Large intestine (tissue), 3 donors: ENCODE data around the gene CSNK1G2. TPM values are rescaled to one million over a fixed set of nuclear protein-coding genes. Genes with fewer than 3 reads are reported as not detected.

Experiments used
- DNase-seq, 2 donors: peaks; one replicate each; pipeline versions ENCODE4 v3.0.0 to v3.0.0-alpha.2; 2013
- H3K27ac ChIP-seq: one replicate; pipeline ENCODE4 v1.5.1; 2013; ENCODE audit warnings: low read length
- H3K27me3 ChIP-seq: 2 replicates; pipeline ENCODE4 v1.6.1; 2013; ENCODE audit warnings: low read length; ENCODE audit not compliant: control insufficient read depth, insufficient read depth
- H3K36me3 ChIP-seq: 2 replicates; pipeline ENCODE4 v1.6.1; 2013; ENCODE audit warnings: low read length; ENCODE audit not compliant: control insufficient read depth, insufficient read depth
- H3K4me1 ChIP-seq: one replicate; pipeline ENCODE4 v1.6.1; 2013; ENCODE audit warnings: low read length; ENCODE audit not compliant: control insufficient read depth, insufficient read depth
- H3K4me3 ChIP-seq: one replicate; pipeline ENCODE4 v1.5.1; 2013; ENCODE audit warnings: low read length
- H3K9me3 ChIP-seq: one replicate; pipeline ENCODE4 v1.6.1; 2013; ENCODE audit warnings: mild to moderate bottlenecking, low read depth, low read length, moderate library complexity; ENCODE audit not compliant: control insufficient read depth
- WGBS: methylation state at CpG from one replicate; pipeline ENCODE4 v1.1.5; 2013; ENCODE audit warnings: low lambda C conversion rate; ENCODE audit not compliant: insufficient coverage; 5-methylcytosine and 5-hydroxymethylcytosine counted together
- polyA plus RNA-seq: library from polyadenylated mRNA; unstranded; fragments of 120-200 nt; gene quantifications from one replicate; pipeline ENCODE4 v1.2.1, GENCODE V29; 2013

The CSNK1G2 gene
- polyA plus RNA-seq, 1 donor = 56.9 TPM

- DNase-seq = no peak
- no peak overlapping the region for H3K27ac ChIP-seq
- peaks cover 6% of the 10 kb centered on the region for H3K9me3 ChIP-seq
- peaks cover 59% of the 10 kb centered on the region for H3K36me3 ChIP-seq
- H3K4me1 ChIP-seq = no peaks in the 10 kb centered on the region
- no peak overlapping the region for H3K4me3 ChIP-seq
- no peaks in the 10 kb centered on the region for H3K27me3 ChIP-seq
- no CpG with 5 or more reads among the region's 25 CpGs for WGBS
Measured at GRCh38 chr19:1917926-1918325, 23.0 kb upstream of the CSNK1G2 start.

DNA sequence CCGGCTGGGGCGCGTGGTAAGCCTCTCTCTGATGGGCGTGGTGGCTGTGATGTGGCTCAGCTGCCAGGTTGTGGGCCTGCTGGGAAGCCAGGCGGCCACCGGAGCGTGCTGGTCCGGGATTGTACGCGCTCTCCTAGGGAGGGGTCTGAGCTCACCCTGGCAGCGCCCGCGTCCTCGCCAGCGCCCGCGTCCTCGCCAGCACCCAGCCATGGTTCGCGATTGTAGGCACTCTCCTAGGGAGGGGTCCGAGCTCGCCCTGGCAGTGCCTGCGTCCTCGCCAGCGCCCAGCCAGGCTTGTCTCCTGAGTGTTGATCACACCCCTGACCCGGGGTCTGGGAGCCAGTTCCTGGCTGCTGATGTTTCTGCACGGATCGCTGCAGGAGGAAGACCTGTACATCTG is 22.0 kb upstream of the CSNK1G2 start:
- peaks cover 56% of the 10 kb centered on the region for H3K36me3 ChIP-seq
- H3K27ac ChIP-seq = no peak overlapping the region
- no CpG with 5 or more reads among the region's 28 CpGs for WGBS
- peaks cover 3% of the 10 kb centered on the region for H3K9me3 ChIP-seq
- no peak overlapping the region for H3K4me3 ChIP-seq
- H3K4me1 ChIP-seq = no peaks in the 10 kb centered on the region
- H3K27me3 ChIP-seq = no peaks in the 10 kb centered on the region
- DNase-seq = no peak

- Histone ChIP-seq H3K27ac (no peak overlapping the region), H3K27me3 (no peaks in the 10 kb centered on the region), H3K36me3 (peaks cover 61% of the 10 kb centered on the region), H3K4me3 (no peak overlapping the region), H3K9me3 (peaks cover 3% of the 10 kb centered on the region), H3K4me1 (no peaks in the 10 kb centered on the region)
- DNase-seq = no peak
- no CpG with 5 or more reads among the region's 19 CpGs for WGBS
Measured at GRCh38 chr19:1920644-1921043, 20.3 kb upstream of the CSNK1G2 start.

DNA sequence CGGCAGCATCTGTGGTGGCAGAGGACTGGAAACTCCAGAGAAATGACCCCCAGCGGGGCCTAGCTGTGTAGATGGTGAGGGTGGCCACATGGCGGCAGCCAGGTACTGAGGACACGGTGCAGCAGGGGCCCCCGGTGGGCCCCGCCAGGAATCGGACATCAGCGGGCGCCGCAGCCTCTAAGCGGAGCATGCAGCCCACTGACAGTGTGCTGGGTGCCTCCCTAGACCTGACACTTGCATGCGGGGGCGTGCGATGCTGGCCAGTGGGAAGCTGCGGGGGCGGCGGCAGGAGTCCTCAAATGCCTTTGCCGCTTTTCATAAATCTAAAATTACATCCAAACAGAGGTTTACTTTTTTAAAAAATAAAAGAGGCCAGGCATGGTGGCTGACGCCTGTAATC is 19.6 kb upstream of the CSNK1G2 start:
- H3K9me3 ChIP-seq = peaks cover 3% of the 10 kb centered on the region
- H3K36me3 ChIP-seq = peaks cover 61% of the 10 kb centered on the region
- no peaks in the 10 kb centered on the region for H3K27me3 ChIP-seq
- no peaks in the 10 kb centered on the region for H3K4me1 ChIP-seq
- WGBS = 88% methylated on average over 1 of the region's 19 CpGs
- H3K27ac ChIP-seq = no peak overlapping the region
- no peak overlapping the region for H3K4me3 ChIP-seq
- DNase-seq = no peak

DNA sequence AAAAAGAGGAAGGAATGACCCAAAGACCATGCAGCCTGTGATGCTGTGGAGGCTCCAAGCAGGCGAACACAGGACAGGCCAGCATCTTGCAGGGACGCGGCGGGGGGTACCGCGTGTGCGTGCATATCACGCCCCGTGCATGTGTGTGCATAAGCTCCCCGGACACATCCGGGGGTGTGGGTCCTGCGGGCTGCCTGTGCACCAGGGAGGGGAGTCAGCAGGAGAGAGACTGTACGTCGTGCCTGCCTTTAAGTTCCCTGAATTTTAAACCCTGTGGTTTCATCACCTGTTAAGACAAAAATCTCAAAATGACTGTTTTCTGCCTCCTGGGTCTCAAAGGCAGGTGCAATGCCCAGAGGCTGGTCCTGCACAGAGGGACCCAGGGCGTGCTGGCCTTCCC is 19.1 kb upstream of the CSNK1G2 start:
- Histone ChIP-seq H3K4me3 (no peak overlapping the region), H3K36me3 (peaks cover 56% of the 10 kb centered on the region), H3K27me3 (no peaks in the 10 kb centered on the region), H3K27ac (no peak overlapping the region), H3K4me1 (no peaks in the 10 kb centered on the region), H3K9me3 (peaks cover 3% of the 10 kb centered on the region)
- WGBS = no CpG with 5 or more reads among the region's 15 CpGs
- no peak for DNase-seq

GRCh38 chr19:1922803-1923202 is 18.2 kb upstream of the CSNK1G2 start:
- Histone ChIP-seq H3K27ac (no peak overlapping the region), H3K4me3 (no peak overlapping the region), H3K36me3 (peaks cover 53% of the 10 kb centered on the region), H3K27me3 (no peaks in the 10 kb centered on the region), H3K4me1 (no peaks in the 10 kb centered on the region), H3K9me3 (peaks cover 3% of the 10 kb centered on the region)
- WGBS = no CpG with 5 or more reads among the region's 23 CpGs
- DNase-seq = no peak

DNA sequence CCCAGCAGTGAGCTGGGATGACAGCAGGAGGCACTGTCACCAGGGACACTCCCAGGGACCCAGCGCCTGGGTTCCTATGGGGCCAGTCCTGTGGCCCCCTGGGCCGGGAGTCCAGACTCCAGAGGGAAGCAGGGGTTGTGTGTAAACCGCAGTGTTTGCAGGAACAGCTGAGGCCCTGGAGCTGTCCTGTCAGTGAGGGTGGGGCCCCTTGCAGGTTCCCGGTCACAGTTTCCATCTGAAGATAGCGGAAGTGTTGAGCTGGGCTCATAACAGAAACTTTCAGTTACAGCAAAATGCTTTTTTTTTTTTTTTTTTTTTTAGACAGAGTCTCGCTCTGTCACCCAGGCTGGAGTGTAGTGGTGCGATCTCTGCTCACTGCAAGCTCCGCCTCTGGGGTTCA is 17.7 kb upstream of the CSNK1G2 start:
- H3K27ac ChIP-seq = no peak overlapping the region
- WGBS = no CpG with 5 or more reads among the region's 8 CpGs
- H3K9me3 ChIP-seq = peaks cover 3% of the 10 kb centered on the region
- DNase-seq = no peak
- peaks cover 48% of the 10 kb centered on the region for H3K36me3 ChIP-seq
- no peaks in the 10 kb centered on the region for H3K4me1 ChIP-seq
- no peak overlapping the region for H3K4me3 ChIP-seq
- H3K27me3 ChIP-seq = no peaks in the 10 kb centered on the region

GRCh38 chr19:1924320-1924961 is 16.5 kb upstream of the CSNK1G2 start:
- no CpG with 5 or more reads among the region's 35 CpGs for WGBS
- Histone ChIP-seq H3K4me1 (peaks cover 5% of the 10 kb centered on the region), H3K9me3 (no peaks in the 10 kb centered on the region), H3K27me3 (no peaks in the 10 kb centered on the region), H3K36me3 (peaks cover 40% of the 10 kb centered on the region), H3K4me3 (no peak overlapping the region), H3K27ac (no peak overlapping the region)
- no peak for DNase-seq

- DNase-seq = no peak
Measured at GRCh38 chr19:1925544-1925943, 15.4 kb upstream of the CSNK1G2 start.

GRCh38 chr19:1929021-1929742 is 11.8 kb upstream of the CSNK1G2 start:
- no CpG with 5 or more reads among the region's 42 CpGs for WGBS
- Histone ChIP-seq H3K27me3 (no peaks in the 10 kb centered on the region), H3K36me3 (peaks cover 7% of the 10 kb centered on the region), H3K4me1 (peaks cover 11% of the 10 kb centered on the region), H3K4me3 (peak overlapping the region; percentile 44), H3K27ac (peak overlapping the region; percentile 73), H3K9me3 (peaks cover 4% of the 10 kb centered on the region)
- DNase-seq = peak; percentile 71 to 79

More at GRCh38 chr19:1925544-1925943, 15.4 kb upstream of the CSNK1G2 start:
- peaks cover 34% of the 10 kb centered on the region for H3K36me3 ChIP-seq
- H3K9me3 ChIP-seq = no peaks in the 10 kb centered on the region
- H3K4me3 ChIP-seq = no peak overlapping the region
- peaks cover 11% of the 10 kb centered on the region for H3K4me1 ChIP-seq
- WGBS = no CpG with 5 or more reads among the region's 16 CpGs
- no peak overlapping the region for H3K27ac ChIP-seq
- no peaks in the 10 kb centered on the region for H3K27me3 ChIP-seq
